Erythroblast (primary cell): ENCODE measurements around the gene RPL11.
A peak's percentile ranks its signal among the peaks of the same experiment; 100 is the strongest.
"Not testable (repeated sequence)": the region's sequence is repeated elsewhere in the genome, so short reads cannot be mapped to it uniquely, and the experiment has no call there.

ENCODE experiments used
- DNase-seq, 2 experiments: peaks; one replicate each; lab custom pipeline; 2025; lab: John Stamatoyannopoulos, UW
- GATA1 ChIP-seq: IDR thresholded peaks from 2 replicates; pipeline ENCODE4 v1.6.1; 2011; ENCODE audit warnings: low read depth, mild to moderate bottlenecking, control low read depth, low read length, moderate library complexity
- POLR2A ChIP-seq: IDR thresholded peaks from 2 replicates; pipeline ENCODE4 v1.6.1; 2011; ENCODE audit warnings: mild to moderate bottlenecking, low read length

RPL11 gene

DNA sequence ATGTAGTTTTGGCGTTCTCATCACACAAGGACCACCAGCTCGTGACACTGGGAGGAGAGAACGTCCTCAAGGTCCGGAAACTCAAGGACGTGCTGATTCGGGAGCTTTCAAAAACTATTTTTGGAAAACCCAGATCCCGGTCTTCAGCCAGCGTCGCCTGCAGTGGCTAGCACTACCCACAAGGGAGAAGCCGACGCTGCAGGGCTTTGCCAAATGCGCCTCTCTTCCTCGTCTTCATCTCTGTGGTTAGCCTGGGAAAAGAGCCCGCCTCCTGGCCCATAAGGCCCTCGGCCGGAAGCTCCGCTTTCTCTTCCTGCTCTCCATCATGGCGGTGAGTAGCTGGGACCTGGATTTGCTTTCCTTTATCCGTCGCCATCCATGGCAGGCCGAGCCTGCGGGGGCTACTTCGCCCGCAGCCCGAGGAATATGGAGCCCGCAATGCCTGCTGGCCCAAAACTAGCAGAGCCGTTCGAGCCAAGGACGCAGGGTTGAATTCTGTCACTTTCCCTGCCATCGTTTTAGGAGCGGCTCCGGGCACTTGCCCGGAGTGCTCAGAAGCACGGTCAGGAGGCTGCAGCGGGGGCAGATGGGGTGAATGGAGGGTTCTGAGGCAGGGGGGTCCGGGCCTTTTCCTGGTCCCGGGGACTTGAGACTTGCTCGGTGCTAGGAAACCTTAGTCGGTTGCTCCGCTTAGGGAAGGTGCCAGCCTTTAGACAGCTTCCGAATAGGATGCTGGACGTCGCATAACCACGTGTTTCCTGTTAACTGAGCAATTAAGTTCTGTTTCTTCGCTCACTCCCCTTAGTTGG is at the start of gene RPL11:
Gene RPL11, plus strand, starts transcription at position 308 of the 809 bp plus-strand sequence. Its CDS starts 18 bp downstream, at position 326.
- TF ChIP-seq GATA1, result no peak
- peak; percentile 97 for TF ChIP-seq POLR2A
- peak; percentile 95 to 96 for DNase-seq

DNA sequence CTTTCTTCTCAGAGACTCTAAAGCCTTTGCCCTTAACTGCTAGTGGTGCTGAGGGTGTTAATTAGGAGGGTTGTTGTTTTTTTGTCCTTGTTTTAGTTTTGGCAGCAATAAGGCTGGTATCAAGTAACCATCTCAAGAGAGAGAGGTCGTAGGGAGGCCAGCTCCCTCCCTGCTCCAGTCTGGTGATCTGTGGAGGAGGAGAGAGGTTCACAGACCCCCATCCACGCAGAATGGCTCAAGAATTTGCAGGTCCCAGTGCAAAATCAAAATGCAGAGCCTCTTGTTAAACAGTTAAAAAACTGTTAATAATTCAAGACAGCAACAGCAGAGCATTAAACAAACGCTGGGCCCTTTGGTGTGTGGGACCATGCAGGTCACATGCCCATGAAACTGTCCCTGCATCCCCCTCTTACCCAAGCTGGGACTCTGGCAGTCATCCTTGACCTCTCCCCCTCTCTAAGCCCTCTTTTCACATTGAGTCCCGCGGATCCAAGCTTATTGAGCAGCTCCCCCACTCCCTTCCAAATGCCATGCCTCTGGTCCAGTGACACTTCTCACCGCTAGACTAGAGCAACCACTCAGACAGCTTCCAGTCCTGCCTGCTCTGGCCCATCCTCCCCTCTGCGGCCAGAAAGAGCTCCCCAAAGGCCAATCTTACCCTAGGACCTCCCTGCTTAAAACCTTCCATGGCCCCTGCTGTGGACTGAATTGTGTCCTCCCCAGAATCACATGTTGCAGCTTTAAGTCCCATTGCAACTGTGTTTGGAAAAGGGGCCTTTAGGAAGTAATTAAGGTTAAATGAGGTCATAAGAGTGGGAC is 47.7 kb upstream of the RPL11 start:
- DNase-seq, result no peak
- no peak for TF ChIP-seq GATA1
- TF ChIP-seq POLR2A, result no peak

DNA sequence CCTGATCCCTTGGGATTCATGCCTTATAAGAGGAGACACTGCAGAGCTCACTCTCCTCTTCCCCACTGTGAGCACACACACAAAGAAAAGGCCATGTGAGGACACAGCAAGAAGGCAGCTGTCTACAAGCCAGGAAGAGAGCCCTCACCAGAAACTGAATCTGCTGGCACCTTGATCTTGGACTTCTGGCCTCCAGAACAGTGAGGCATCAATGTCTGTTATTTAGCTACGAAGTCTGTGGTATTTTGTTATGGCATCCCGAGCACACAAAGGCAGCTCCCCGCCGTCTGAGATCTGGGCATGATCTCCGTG is 47.1 kb upstream of the RPL11 start:
- no peak for DNase-seq
- no peak for TF ChIP-seq GATA1
- no peak for TF ChIP-seq POLR2A

DNA sequence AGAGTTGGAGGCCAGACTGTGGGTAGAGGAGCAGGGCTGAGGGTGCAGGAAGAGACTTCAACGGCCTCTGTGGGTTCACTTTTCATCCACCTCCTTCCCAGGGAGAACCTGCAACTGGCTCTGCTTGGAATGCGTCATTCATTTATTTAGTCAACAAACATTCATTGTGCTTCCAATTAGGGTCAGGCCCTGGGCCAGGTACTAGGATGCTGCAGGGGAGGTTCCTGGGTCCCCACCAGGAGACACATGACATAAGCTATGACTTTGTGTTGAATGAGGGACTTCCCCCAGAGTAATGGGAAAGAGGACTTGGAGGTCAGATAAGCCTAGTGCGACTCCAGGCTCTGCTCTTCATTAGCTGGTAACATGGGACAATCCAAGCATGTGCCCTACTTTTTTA is 46.3 kb upstream of the RPL11 start:
- no peak for DNase-seq
- no peak for TF ChIP-seq GATA1
- no peak for TF ChIP-seq POLR2A

DNA sequence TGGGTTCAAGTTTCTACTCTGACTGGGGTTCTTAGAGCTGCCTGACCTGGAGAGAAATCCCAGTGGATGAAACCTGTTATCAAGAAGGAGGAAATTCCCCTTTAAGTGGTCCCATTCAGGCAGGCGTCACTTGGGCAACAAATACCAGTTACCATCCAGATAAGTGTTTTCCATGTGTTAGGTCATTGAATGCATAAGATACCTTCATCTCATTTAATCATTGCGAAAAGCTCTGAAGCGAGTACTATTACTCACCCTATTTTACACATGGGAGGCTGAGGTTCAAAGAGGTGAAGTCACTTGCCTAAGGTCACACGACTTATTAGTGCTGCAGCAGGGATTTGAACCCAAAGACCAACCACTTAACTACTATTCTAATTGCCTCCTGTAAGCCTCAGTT is 45.5 kb upstream of the RPL11 start:
- no peak for TF ChIP-seq GATA1
- no peak for TF ChIP-seq POLR2A
- no peak for DNase-seq

DNA sequence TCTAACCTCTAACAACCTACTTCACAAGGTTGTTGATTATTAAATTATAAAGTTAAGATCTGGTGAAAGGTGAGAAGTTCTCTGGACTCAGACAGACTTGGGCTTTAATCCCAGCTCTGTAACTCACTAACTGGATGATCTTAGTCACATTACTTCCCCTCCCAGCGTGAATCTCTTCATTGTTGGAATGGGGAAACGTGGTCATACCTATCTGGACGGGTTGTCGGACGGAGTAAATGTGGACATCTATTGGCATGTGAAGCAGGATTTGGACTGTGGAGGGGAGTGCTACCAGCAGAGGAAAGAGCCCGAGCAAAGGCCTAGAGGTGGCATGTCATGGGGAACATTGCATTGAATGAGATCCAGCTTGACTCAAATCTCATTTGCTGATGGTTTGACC is 45.1 kb upstream of the RPL11 start:
- DNase-seq, result no peak
- TF ChIP-seq GATA1 (no peak), POLR2A (no peak)

DNA sequence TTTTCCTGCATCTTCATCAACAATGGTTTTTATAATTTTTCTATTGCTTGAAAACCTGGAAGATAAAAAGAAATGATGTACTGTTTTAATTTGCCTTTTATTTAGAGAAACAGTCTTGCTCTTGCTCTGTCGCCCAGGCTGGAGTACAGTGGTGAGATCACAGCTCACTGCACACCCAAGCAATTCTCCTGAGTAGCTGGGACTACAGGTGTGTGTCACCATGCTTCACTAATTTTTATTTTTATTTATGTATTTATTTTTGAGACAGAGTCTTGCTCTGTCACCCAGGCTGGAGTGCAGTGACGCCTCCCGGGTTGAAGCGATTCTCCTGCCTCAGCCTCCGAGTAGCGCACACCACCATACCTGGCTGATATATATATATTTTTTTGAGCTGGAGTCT is 43.0 kb upstream of the RPL11 start:
- no peak for TF ChIP-seq GATA1
- TF ChIP-seq POLR2A, result no peak
- DNase-seq, result no peak

DNA sequence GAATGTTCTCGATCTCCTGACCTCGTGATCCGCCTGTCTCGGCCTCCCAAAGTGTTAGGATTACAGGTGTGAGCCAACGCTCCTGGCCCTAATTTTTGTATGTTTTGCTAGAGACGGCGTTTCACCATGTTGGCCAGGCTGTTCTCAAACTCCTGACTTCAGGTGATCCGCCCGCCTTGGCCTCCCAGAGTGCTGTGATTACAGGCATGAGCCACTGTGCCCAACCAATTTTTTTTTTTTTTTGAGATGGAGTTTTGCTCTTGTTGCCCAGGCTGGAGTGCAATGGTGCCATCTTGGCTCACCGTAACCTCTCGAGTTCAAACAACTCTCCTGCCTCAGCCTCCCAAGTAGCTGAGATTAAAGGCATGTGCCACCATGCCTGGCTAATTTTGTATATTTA is 42.4 kb upstream of the RPL11 start:
- not testable (repeated sequence) for DNase-seq

DNA sequence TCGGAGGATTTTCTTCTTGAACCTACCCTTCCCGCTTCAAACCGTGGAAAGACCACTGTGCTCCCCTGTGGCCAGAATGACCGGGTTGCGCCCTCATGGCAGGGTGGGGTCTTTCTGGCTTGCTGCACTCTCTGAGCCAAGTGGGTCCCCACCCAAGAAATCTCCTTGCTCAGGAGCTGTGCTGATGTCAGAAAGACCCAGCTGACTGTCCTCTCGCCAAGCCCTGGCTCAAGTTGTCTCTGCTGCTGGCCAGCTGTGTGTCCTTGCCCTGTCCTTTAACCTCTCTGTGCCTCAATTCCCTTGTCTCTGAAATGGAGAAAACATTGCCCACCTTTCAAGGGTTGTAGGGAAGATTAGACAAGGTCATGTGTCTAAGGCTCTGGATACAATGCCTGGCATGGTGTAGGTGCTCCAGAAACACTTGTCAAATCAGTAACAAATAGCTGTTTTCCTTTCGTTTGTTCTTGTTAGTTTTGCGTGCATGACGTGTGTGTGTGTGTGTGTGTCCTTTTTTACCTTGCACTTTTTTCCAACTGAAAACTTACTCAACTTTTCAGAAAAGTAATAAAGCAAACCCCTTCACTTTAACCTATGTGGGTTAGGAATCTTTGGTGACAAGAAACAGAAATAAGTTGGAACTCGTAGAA is 41.1 kb upstream of the RPL11 start:
- TF ChIP-seq POLR2A (no peak), GATA1 (no peak)
- DNase-seq, result no peak

DNA sequence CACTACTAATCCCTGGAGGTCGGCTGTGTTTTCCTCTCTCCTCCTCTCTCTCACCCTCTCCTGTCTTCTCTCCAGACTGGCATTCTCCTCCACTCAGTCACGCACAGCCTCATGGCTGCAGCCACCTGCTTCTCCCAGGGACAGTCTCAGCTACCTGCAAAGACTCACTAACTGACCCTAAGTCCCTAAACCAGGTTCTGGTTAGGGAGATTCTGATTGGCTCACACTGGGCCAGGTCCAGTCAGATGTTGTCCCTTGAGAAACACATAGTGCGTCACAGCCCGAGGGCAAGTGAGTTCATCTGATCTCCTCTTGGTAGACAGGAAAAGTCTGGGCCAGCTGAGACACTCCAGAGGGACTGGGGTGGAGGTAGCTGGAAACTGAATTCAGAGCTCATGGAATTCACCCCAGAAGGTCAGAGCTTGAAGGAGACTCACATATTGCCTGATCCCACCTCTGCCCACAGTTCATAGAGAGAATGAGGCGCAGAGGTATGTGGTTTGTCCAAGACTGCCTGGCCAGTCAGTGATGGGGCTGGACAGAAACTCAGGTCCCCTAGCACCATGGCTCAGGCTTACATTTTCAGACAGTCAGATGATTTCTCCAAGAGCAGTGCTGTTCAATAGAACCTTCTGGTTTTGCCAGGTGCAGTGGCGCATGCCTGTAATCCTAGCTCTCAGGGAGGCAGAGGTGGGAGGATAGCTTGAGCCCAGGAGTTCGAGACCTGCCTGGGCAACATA is 40.4 kb upstream of the RPL11 start:
- DNase-seq, result no peak
- TF ChIP-seq GATA1 (no peak), POLR2A (no peak)

DNA sequence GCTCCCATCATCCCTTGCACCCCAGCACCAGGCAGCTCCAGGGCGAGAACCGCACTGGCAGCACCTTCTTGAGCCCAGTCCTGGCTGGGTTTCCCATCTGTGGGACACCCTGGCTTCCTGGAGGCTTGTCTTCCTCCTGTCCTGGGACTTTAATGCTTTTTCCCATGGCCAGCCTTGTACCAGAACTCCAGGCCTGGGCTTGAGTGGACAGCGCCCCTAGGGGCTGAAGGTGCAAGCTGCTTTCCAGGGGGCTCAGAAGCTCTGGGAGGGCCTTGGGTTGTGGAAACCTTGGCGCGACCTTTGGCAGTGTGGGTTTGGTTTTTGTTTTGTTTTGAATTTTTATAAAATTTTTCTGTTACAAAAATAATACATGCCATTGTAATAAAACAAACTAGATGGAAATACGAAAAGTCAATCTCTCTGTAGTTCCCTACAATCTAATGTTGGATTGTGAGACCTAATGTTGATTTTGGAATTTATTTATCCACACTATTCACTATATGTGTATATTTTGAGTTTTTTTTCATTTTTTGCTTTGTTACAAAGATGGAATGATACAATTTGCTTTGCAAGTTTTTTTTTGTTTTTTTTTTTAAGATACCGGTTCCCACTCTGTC is 33.8 kb upstream of the RPL11 start:
- no peak for TF ChIP-seq GATA1
- no peak for TF ChIP-seq POLR2A
- peak in 1 of 2 experiments; percentile 63 for DNase-seq

DNA sequence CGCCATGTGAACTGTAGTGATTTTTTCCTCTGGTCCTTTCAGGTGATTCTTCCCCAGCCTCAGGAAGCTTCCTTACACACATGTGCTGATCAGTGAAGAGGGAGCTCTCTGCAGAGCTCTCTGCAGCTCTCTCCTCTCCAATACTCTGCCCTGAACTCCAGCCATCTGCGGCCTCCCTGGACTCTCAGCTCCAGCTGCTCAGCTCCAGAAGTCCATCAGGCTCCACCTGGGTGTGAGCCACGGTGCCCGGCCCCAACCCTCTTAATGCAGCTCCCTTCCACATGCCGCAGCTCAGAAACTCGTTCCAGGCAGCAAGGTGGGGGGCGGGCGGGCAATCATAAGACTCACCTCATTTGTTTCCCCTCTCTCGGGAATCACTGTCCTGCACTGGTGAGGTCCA is 30.9 kb upstream of the RPL11 start:
- TF ChIP-seq POLR2A, result no peak
- TF ChIP-seq GATA1, result no peak
- no peak for DNase-seq

DNA sequence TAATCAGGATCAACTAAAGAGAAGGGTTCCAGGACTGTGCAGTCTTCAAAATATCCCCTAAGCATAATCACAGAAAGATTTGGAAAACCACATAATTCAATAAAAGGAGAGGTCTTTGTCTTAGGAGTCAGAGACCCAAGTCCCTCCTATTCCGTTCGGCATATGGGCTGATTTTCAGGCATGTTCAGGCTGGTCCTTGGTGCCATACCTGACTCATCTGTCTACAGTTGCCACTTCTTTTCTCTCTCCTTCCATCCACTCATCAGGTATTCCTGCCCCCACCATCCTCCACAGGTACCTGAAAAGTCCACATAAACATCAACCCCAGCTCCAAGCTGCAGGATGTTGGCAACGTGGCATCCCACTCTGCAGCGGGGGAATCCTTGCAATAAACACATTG is 29.7 kb upstream of the RPL11 start:
- no peak for DNase-seq
- TF ChIP-seq POLR2A (no peak), GATA1 (no peak)
